ENCODE measurements around the gene TMEM204. TPM values are rescaled to one million over a fixed set of nuclear protein-coding genes. Genes with fewer than 3 reads are reported as not detected.

The TMEM204 gene
- total RNA-seq, 1 experiment from 2014 or later = 0.29 TPM

- Histone ChIP-seq H3K4me3 (no peak overlapping the region), H3K27me3 (replicated peaks) (no peaks in the 10 kb centered on the region), H3K4me1 (replicated peaks) (0 out of 2 replicates have a peak, but pooled peaks cover 4% of the 10 kb centered on the region), H3K9me3 (replicated peaks) (no peaks in the 10 kb centered on the region), H3K36me3 (no peaks in the 10 kb centered on the region), H3K27ac (no peak overlapping the region)
- no peak for DNase-seq (ENCODE audit: low read depth in 1 of 2, low spot score in 2 of 2)
Measured at GRCh38 chr16:1532081-1532760, 1.2 kb upstream of the TMEM204 start.

GRCh38 chr16:1532771-1533170 is 695 bp upstream of the TMEM204 start:
- Histone ChIP-seq H3K36me3 (no peaks in the 10 kb centered on the region), H3K4me3 (no peak overlapping the region), H3K27me3 (replicated peaks) (no peaks in the 10 kb centered on the region), H3K4me1 (replicated peaks) (0 out of 2 replicates have a peak, but pooled peaks cover 4% of the 10 kb centered on the region), H3K9me3 (replicated peaks) (no peaks in the 10 kb centered on the region), H3K27ac (no peak overlapping the region)
- DNase-seq (ENCODE audit: low read depth in 1 of 2, low spot score in 2 of 2) = no peak

- Histone ChIP-seq H3K9me3 (replicated peaks) (no peaks in the 10 kb centered on the region), H3K4me1 (replicated peaks) (0 out of 2 replicates have a peak, but pooled peaks cover 4% of the 10 kb centered on the region), H3K4me3 (no peak overlapping the region), H3K27me3 (replicated peaks) (no peaks in the 10 kb centered on the region), H3K36me3 (no peaks in the 10 kb centered on the region), H3K27ac (no peak overlapping the region)
- DNase-seq (ENCODE audit: low read depth in 1 of 2, low spot score in 2 of 2) = no peak
Measured at GRCh38 chr16:1534021-1535020, 855 bp downstream of the TMEM204 start.

GRCh38 chr16:1535391-1536291 is 2.2 kb downstream of the TMEM204 start:
- H3K4me1 ChIP-seq (replicated peaks) = 0 out of 2 replicates have a peak, but pooled peaks cover 4% of the 10 kb centered on the region
- H3K36me3 ChIP-seq = no peaks in the 10 kb centered on the region
- DNase-seq (ENCODE audit: low read depth in 1 of 2, low spot score in 2 of 2) = no peak
- H3K9me3 ChIP-seq (replicated peaks) = no peaks in the 10 kb centered on the region
- no peak overlapping the region for H3K4me3 ChIP-seq
- H3K27ac ChIP-seq = no peak overlapping the region
- H3K27me3 ChIP-seq (replicated peaks) = no peaks in the 10 kb centered on the region

GRCh38 chr16:1536601-1537000 is 3.1 kb downstream of the TMEM204 start:
- Histone ChIP-seq H3K27me3 (replicated peaks) (no peaks in the 10 kb centered on the region), H3K4me3 (no peak overlapping the region), H3K4me1 (replicated peaks) (0 out of 2 replicates have a peak, but pooled peaks cover 4% of the 10 kb centered on the region), H3K27ac (no peak overlapping the region), H3K9me3 (replicated peaks) (no peaks in the 10 kb centered on the region), H3K36me3 (no peaks in the 10 kb centered on the region)
- no peak for DNase-seq (ENCODE audit: low read depth in 1 of 2, low spot score in 2 of 2)

GRCh38 chr16:1537138-1537577 is 3.7 kb downstream of the TMEM204 start:
- Histone ChIP-seq H3K27ac (no peak overlapping the region), H3K9me3 (replicated peaks) (no peaks in the 10 kb centered on the region), H3K4me1 (replicated peaks) (0 out of 2 replicates have a peak, but pooled peaks cover 4% of the 10 kb centered on the region), H3K36me3 (no peaks in the 10 kb centered on the region), H3K4me3 (no peak overlapping the region), H3K27me3 (replicated peaks) (no peaks in the 10 kb centered on the region)
- no peak for DNase-seq (ENCODE audit: low read depth in 1 of 2, low spot score in 2 of 2)

GRCh38 chr16:1537763-1538289 is 4.4 kb downstream of the TMEM204 start:
- no peak for DNase-seq (ENCODE audit: low read depth in 1 of 2, low spot score in 2 of 2)
- Histone ChIP-seq H3K4me1 (replicated peaks) (0 out of 2 replicates have a peak, but pooled peaks cover 4% of the 10 kb centered on the region), H3K9me3 (replicated peaks) (no peaks in the 10 kb centered on the region), H3K27me3 (replicated peaks) (no peaks in the 10 kb centered on the region), H3K36me3 (no peaks in the 10 kb centered on the region), H3K27ac (no peak overlapping the region), H3K4me3 (no peak overlapping the region)

- Histone ChIP-seq H3K27me3 (replicated peaks) (no peaks in the 10 kb centered on the region), H3K27ac (no peak overlapping the region), H3K4me1 (replicated peaks) (no peaks in the 10 kb centered on the region), H3K9me3 (replicated peaks) (no peaks in the 10 kb centered on the region), H3K36me3 (no peaks in the 10 kb centered on the region), H3K4me3 (no peak overlapping the region)
- DNase-seq (ENCODE audit: low read depth in 1 of 2, low spot score in 2 of 2) = no peak
Measured at GRCh38 chr16:1538804-1539520, 5.5 kb downstream of the TMEM204 start.

- H3K4me3 ChIP-seq = no peak overlapping the region
- no peak for DNase-seq (ENCODE audit: low read depth in 1 of 2, low spot score in 2 of 2)
- H3K36me3 ChIP-seq = no peaks in the 10 kb centered on the region
- no peak overlapping the region for H3K27ac ChIP-seq
- H3K27me3 ChIP-seq (replicated peaks) = no peaks in the 10 kb centered on the region
- no peaks in the 10 kb centered on the region for H3K9me3 ChIP-seq (replicated peaks)
- no peaks in the 10 kb centered on the region for H3K4me1 ChIP-seq (replicated peaks)
Measured at GRCh38 chr16:1539720-1540555, 6.5 kb downstream of the TMEM204 start.

- Histone ChIP-seq H3K9me3 (replicated peaks) (no peaks in the 10 kb centered on the region), H3K4me3 (no peak overlapping the region), H3K27me3 (replicated peaks) (no peaks in the 10 kb centered on the region), H3K4me1 (replicated peaks) (no peaks in the 10 kb centered on the region), H3K27ac (no peak overlapping the region), H3K36me3 (no peaks in the 10 kb centered on the region)
- no peak for DNase-seq (ENCODE audit: low read depth in 1 of 2, low spot score in 2 of 2)
Measured at GRCh38 chr16:1540556-1540855, 7.0 kb downstream of the TMEM204 start.

GRCh38 chr16:1541293-1542165 is 8.1 kb downstream of the TMEM204 start:
- H3K27me3 ChIP-seq (replicated peaks) = no peaks in the 10 kb centered on the region
- no peak overlapping the region for H3K27ac ChIP-seq
- no peaks in the 10 kb centered on the region for H3K4me1 ChIP-seq (replicated peaks)
- H3K4me3 ChIP-seq = no peak overlapping the region
- H3K9me3 ChIP-seq (replicated peaks) = no peaks in the 10 kb centered on the region
- no peak for DNase-seq (ENCODE audit: low read depth in 1 of 2, low spot score in 2 of 2)
- H3K36me3 ChIP-seq = no peaks in the 10 kb centered on the region

Data from SJSA1 (cell line).